Glutamatergic neuron (in vitro differentiated cells): ENCODE data around the gene DNM3. TPM values are rescaled to one million over a fixed set of nuclear protein-coding genes. Genes with fewer than 3 reads are reported as not detected.

ENCODE experiments used
- DNase-seq: peaks from one replicate; pipeline ENCODE4 v3.0.0; 2022
- H3K27ac Mint-ChIP-seq: one replicate; pipeline ENCODE4 v1.8.0; 2020; ENCODE audit warnings: mild to moderate bottlenecking, mixed read lengths, inconsistent platforms; ENCODE audit not compliant: unreplicated experiment
- H3K27me3 Mint-ChIP-seq: one replicate; pipeline ENCODE4 v1.8.0; 2020; ENCODE audit warnings: mild to moderate bottlenecking, moderate library complexity, mixed read lengths, inconsistent platforms; ENCODE audit not compliant: unreplicated experiment
- H3K36me3 Mint-ChIP-seq: one replicate; pipeline ENCODE4 v1.8.0; 2020; ENCODE audit warnings: mild to moderate bottlenecking, mixed read lengths, inconsistent platforms; ENCODE audit not compliant: unreplicated experiment
- H3K4me1 Mint-ChIP-seq: one replicate; pipeline ENCODE4 v1.8.0; 2020; ENCODE audit warnings: mild to moderate bottlenecking, low read depth, mixed read lengths, inconsistent platforms; ENCODE audit not compliant: unreplicated experiment
- H3K4me3 Mint-ChIP-seq: one replicate; pipeline ENCODE4 v1.8.0; 2020; ENCODE audit warnings: mild to moderate bottlenecking, mixed read lengths, inconsistent platforms; ENCODE audit not compliant: unreplicated experiment
- H3K9me3 Mint-ChIP-seq: one replicate; pipeline ENCODE4 v1.8.0; 2020; ENCODE audit warnings: mild to moderate bottlenecking, moderate library complexity, mixed read lengths, inconsistent platforms; ENCODE audit not compliant: unreplicated experiment
- CTCF ChIP-seq: fragments of 200-600 bp; sonication (generic); IDR thresholded peaks from one replicate; pipeline ENCODE4 v1.5.0; 2021; ENCODE audit not compliant: partially characterized antibody, unreplicated experiment
- total RNA-seq: library from RNA; stranded (reverse); fragmentation: NEBNext Ultra II Directional; extraction: Animal tissue kit (Norgen Biotek cat#: 25700); gene quantifications from one replicate; pipeline ENCODE4 v1.2.1, GENCODE V29; 2021; ENCODE audit not compliant: unreplicated experiment

The DNM3 gene
- total RNA-seq, 1 donor from 2014 or later = 11.4 TPM

GRCh38 chr1:171990371-171990770 lies 149.1 kb downstream of the DNM3 start:
- Mint-ChIP-seq H3K36me3 (no peaks in the 10 kb centered on the region), H3K27me3 (no peaks in the 10 kb centered on the region), H3K4me3 (no peak overlapping the region), H3K9me3 (no peaks in the 10 kb centered on the region), H3K27ac (no peak overlapping the region), H3K4me1 (no peaks in the 10 kb centered on the region)
- no peak for DNase-seq
- no peak for TF ChIP-seq CTCF

DNA sequence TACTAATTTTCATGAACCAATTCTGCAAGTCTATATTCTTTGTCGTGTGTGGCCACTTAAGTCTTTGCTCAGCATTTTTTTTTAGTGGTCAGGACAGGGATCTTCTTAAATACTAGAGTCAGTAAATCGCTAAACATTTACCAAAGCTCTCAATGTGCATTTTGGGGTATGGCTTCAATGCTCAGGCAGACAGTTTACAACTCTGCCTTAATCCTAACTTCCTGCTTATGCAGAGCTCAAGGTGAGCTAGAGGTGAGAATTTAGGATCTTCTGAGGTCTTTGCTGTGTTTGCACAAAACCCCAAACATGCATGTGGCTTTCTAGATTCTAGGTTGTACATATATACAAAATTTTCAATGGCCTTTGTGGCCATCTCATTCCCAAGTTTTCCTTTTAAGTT lies 153.0 kb downstream of the DNM3 start:
- TF ChIP-seq CTCF = no peak
- Mint-ChIP-seq H3K27me3 (no peaks in the 10 kb centered on the region), H3K27ac (no peak overlapping the region), H3K4me1 (no peaks in the 10 kb centered on the region), H3K4me3 (no peak overlapping the region), H3K9me3 (no peaks in the 10 kb centered on the region), H3K36me3 (no peaks in the 10 kb centered on the region)
- DNase-seq = no peak

GRCh38 chr1:171995573-171995972 lies 154.3 kb downstream of the DNM3 start:
- no peak for DNase-seq
- no peaks in the 10 kb centered on the region for H3K27me3 Mint-ChIP-seq
- H3K27ac Mint-ChIP-seq = no peak overlapping the region
- no peak for TF ChIP-seq CTCF
- no peak overlapping the region for H3K4me3 Mint-ChIP-seq
- no peaks in the 10 kb centered on the region for H3K9me3 Mint-ChIP-seq
- no peaks in the 10 kb centered on the region for H3K4me1 Mint-ChIP-seq
- no peaks in the 10 kb centered on the region for H3K36me3 Mint-ChIP-seq

DNA sequence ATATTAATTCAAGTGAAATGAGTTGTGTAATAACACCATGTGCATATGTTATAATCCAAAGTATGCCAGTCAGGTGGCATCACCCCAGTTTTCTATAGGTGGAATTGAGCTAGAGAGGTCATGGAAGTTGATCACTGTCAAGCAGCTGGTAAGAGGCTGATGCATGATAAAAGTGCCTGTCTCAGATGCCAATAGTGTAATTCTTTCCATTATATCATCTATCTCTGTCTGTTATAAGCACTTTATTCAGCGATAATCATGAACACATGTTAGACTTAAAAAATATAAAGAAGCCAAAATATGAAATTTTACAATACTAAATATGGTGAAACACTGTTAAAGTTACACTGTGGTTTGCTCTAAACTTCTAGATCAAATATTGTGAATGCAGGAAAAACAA lies 156.6 kb downstream of the DNM3 start:
- TF ChIP-seq CTCF = no peak
- DNase-seq = no peak
- no peak overlapping the region for H3K4me3 Mint-ChIP-seq
- no peaks in the 10 kb centered on the region for H3K36me3 Mint-ChIP-seq
- no peaks in the 10 kb centered on the region for H3K4me1 Mint-ChIP-seq
- H3K27ac Mint-ChIP-seq = no peak overlapping the region
- H3K9me3 Mint-ChIP-seq = no peaks in the 10 kb centered on the region
- H3K27me3 Mint-ChIP-seq = no peaks in the 10 kb centered on the region

DNA sequence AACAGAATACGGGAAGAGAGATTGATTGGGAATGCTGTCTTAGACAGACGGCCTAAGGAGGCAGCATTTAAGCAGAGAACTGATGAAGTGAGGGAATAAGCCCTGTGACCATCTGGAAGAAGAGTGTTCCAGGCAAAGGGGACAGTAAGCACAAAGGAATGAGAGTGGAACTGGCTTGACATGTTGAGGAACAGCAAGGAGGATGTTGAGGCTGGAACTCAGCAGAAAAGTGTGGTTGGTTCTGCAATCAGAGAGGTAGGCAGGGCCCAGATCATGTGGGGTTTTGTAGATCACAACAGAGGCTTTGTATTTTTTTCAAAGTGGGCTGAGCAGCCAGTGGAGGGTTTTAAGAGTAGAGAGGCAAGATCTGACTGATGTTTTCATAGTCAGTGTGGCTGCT lies 157.4 kb downstream of the DNM3 start:
- DNase-seq = no peak
- H3K9me3 Mint-ChIP-seq = no peaks in the 10 kb centered on the region
- no peak overlapping the region for H3K4me3 Mint-ChIP-seq
- no peaks in the 10 kb centered on the region for H3K36me3 Mint-ChIP-seq
- no peaks in the 10 kb centered on the region for H3K27me3 Mint-ChIP-seq
- H3K4me1 Mint-ChIP-seq = no peaks in the 10 kb centered on the region
- no peak for TF ChIP-seq CTCF
- H3K27ac Mint-ChIP-seq = no peak overlapping the region
